ENCODE results near the gene UBE2QL1.

GRCh38 chr5:6491196-6491918 lies 42.7 kb downstream of the UBE2QL1 start:
- no peak for TF ChIP-seq EZH2 (IDR thresholded peaks at IDR 0.05; ENCODE audit: borderline replicate concordance, low read length)
- no peak for TF ChIP-seq CTCF (conservative IDR thresholded peaks at IDR 0.05 in 1 of 2, IDR thresholded peaks at IDR 0.05 in 1 of 2; ENCODE audit: extremely low read depth in 1 of 2, insufficient read depth in 1 of 2, low read depth in 1 of 2, low read length in 2 of 2)

Measured in mammary epithelial cell (primary cell).